Measurements from ENCODE around the gene FOXK1.
A peak's percentile ranks its signal among the peaks of the same experiment; 100 is the strongest.

DNA sequence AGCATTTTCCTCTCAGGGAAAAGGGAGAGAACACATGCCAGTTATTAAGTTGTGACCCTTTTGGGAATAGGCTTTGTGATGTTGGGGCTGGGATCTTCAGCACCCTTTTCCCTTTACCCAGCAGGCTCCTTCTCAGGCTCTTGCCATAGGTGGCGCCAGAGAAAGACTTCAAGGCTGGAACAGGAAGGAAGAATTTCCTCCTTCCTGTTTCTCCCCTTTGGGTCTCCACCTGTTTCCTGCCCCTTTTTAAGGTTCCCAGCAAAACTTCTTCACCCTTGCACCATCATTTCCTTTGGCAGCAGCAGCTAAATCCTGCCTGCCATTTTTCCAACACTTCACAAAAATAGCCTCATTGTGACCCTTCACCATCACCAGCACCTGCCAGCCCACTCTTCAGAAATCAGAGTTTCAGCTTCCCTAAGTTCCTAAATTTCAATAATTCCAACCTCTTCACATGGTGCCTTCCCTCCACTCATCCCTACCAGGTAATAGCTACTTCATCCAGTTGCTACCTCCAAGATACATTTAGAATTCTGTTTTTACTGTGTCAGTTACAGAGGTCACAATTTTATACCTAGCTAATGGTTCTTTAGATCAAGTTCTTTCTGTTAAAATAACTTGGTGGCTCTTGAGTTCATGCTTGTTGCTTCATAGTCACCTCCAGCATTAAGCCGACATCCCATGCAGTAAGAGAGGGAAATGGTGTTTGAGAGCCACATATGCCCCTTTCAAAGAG is 22.4 kb upstream of the FOXK1 start:
- no peak for TF ChIP-seq POLR2A (IDR thresholded peaks at IDR 0.05; ENCODE audit: extremely low read depth, insufficient read length)
- TF ChIP-seq, protein P1, sequence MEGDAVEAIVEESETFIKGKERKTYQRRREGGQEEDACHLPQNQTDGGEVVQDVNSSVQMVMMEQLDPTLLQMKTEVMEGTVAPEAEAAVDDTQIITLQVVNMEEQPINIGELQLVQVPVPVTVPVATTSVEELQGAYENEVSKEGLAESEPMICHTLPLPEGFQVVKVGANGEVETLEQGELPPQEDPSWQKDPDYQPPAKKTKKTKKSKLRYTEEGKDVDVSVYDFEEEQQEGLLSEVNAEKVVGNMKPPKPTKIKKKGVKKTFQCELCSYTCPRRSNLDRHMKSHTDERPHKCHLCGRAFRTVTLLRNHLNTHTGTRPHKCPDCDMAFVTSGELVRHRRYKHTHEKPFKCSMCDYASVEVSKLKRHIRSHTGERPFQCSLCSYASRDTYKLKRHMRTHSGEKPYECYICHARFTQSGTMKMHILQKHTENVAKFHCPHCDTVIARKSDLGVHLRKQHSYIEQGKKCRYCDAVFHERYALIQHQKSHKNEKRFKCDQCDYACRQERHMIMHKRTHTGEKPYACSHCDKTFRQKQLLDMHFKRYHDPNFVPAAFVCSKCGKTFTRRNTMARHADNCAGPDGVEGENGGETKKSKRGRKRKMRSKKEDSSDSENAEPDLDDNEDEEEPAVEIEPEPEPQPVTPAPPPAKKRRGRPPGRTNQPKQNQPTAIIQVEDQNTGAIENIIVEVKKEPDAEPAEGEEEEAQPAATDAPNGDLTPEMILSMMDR (IDR thresholded peaks at IDR 0.05; ENCODE audit: low read depth, low read length) = peak; percentile 45
- TF ChIP-seq, protein P2, sequence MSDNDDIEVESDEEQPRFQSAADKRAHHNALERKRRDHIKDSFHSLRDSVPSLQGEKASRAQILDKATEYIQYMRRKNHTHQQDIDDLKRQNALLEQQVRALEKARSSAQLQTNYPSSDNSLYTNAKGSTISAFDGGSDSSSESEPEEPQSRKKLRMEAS (IDR thresholded peaks at IDR 0.05; ENCODE audit: low read depth, low read length) = no peak
- no peak for TF ChIP-seq MYC (IDR thresholded peaks at IDR 0.05; ENCODE audit: low read depth, low read length)
